Glomerular visceral epithelial cell (primary cell): Measurements from ENCODE around the gene PCNX4.

Experiments
- DNase-seq: peaks from one replicate; pipeline ENCODE4 v3.0.0-alpha.2; 2016; ENCODE audit errors: extremely low spot score

The PCNX4 gene

GRCh38 chr14:60206249-60206670 is 114.5 kb downstream of the PCNX4 start:
- no peak for DNase-seq

- no peak for DNase-seq
These were observed 115.3 kb downstream of the PCNX4 start for GRCh38 chr14:60206837-60207533.

GRCh38 chr14:60210703-60211102 is 119.0 kb downstream of the PCNX4 start:
- no peak for DNase-seq

- no peak for DNase-seq
These were observed 119.4 kb downstream of the PCNX4 start for GRCh38 chr14:60211153-60211552.

- DNase-seq: no peak
These were observed 121.0 kb downstream of the PCNX4 start for GRCh38 chr14:60212503-60213371.

- no peak for DNase-seq
These were observed 122.3 kb downstream of the PCNX4 start for GRCh38 chr14:60214003-60214402.

GRCh38 chr14:60214415-60215126 is 122.8 kb downstream of the PCNX4 start:
- no peak for DNase-seq

- DNase-seq: no peak
These were observed 123.4 kb downstream of the PCNX4 start for GRCh38 chr14:60215127-60215444.

- no peak for DNase-seq
These were observed 124.0 kb downstream of the PCNX4 start for GRCh38 chr14:60215520-60216420.

- DNase-seq: no peak
These were observed 126.0 kb downstream of the PCNX4 start for GRCh38 chr14:60217713-60218112.
